NK-92 (cell line): ENCODE data around the gene ODR4.
"Not testable (repeated sequence)": the region's sequence is repeated elsewhere in the genome, so short reads cannot be mapped to it uniquely, and the experiment has no call there.

Experiments
- DNase-seq: peaks from one replicate; lab custom pipeline; 2025; ENCODE audit not compliant: unreplicated experiment; lab: John Stamatoyannopoulos, UW

Gene ODR4

DNA sequence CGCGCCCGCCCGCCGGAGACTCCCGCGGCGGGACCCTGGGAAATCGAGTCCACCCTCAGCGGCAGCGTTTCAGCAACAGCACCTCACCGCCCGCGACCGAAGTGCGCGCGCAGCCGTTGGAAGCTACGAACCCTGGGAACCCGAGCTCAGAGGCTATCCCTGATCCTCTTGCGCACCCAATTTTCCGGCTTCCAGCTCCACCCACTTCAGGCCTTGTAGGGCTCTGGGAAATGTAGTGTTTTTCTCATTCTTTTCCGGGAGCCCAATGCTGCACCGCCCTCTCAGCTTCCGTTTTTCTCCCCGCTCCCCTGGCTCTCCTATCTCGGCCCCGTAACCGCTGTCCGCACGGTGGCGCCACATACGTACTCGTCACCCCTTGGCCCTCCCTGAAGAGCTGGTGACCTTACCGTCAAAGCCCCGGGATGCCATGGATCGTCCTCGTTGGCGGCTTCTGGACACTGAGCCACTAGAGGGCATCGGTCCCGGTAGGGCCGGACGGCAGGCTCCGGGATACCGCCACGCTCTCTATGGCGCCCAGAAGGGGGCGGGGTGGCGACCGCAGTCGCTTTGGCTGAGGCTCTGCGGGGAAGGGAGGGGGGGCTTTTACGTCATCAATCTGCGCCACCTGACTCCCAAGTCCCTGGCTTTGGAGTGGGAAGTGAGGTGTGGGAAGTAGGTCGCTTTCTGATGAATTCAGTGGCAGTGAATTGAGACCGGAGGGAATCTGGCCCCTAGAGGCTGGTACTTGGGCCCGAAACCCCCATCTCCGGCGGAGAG lies at the start of gene ODR4, which contains the start of gene TPR:
TSS of gene ODR4 (plus strand) at position 687 of the 777 bp plus-strand sequence. CDS start 3,948 bp downstream, outside the sequence.
TSS of gene TPR (minus strand) at position 102 of the 777 bp plus-strand sequence. CDS start 225 bp downstream, outside the sequence.
- peak; percentile 83 for DNase-seq

DNA sequence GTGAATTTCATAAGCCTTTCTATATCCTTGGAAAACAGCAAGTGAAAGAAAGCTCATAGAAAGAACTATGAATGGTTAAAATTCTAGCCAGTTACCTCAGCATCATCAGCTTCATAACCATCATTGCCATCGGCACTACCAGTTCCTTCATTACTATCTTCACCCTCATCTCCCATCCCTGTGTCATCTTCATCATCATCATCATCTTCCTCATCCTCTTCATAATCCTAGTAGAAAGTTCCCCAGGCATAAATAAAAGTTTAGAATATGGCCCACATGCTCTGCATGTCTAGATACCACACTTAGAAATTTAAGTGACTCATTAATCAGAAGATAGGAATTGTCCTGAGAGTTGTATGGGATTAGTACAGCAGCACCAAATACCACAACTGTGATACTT lies 49.6 kb upstream of the ODR4 start:
- DNase-seq = no peak

DNA sequence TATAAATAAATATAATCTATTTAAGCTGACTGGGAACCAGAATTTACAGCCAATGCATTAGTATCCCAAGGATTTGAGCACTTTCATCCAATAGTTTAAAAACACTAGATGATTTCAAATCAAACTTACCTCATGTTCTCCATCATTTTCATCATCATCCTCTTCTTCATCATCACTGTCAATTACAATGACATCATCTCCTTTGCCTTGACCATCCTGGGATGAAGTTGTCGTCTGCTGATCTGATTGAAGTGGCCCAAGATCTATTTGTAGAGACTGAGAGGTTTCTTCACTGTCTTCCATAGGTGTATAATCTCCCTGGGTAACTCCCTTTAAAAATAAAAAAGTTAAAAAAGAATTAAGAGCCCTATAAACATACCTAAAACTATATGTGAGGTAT lies 48.3 kb upstream of the ODR4 start:
- DNase-seq = no peak

DNA sequence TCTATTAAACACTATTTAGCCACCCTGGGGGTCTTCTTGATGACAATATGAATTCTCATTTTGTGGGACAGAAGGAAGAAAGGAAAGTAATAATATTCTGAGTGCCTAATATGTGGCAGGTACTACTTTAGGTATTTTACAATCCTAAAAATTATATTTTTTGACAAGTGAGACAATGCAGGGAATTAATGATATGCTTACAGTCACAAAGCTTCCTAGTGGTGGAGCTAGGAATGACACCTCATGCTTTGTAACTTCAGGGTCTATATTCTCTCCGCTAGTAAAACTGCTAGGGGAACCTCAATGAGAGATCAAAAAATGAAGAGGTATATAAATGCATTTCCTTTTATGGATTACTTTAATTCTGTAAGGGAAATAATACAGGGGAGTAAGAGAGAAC lies 44.9 kb upstream of the ODR4 start:
- no peak for DNase-seq

DNA sequence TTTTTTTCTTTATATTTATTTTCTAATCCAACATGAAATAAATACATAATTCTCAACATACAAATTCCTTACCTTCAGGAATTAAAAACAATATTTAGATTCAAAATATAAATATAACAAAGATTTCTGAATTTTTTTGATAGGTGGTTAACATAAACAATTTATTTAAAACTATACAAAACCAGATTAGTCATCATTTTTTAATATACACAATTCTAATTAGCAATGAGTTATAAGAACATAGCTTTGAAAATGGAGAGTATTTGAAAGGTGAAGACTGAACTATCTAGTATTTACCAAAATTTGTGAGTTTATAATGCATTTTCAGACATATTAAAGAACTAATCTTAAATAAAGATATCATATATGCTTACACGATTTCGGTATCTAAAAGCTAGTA lies 38.1 kb upstream of the ODR4 start:
- no peak for DNase-seq

DNA sequence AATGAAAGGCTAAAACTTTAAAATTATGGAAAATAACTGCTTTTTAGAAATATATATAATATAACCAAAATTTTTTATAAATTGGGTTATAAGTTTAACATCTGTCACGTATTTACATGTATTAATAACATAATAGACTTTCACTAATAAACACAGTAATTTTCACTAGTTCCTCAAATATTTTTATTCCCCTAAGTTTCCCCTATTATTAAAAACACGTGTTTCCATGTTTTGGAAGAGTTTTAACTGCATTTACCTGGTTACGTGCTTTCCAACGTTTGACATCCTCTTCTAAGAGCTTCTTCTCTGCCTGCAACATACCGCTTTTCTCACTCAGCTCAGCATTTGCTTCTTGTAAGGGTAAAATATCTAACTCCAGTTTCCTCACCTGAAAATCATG lies 34.9 kb upstream of the ODR4 start:
- DNase-seq = no peak

DNA sequence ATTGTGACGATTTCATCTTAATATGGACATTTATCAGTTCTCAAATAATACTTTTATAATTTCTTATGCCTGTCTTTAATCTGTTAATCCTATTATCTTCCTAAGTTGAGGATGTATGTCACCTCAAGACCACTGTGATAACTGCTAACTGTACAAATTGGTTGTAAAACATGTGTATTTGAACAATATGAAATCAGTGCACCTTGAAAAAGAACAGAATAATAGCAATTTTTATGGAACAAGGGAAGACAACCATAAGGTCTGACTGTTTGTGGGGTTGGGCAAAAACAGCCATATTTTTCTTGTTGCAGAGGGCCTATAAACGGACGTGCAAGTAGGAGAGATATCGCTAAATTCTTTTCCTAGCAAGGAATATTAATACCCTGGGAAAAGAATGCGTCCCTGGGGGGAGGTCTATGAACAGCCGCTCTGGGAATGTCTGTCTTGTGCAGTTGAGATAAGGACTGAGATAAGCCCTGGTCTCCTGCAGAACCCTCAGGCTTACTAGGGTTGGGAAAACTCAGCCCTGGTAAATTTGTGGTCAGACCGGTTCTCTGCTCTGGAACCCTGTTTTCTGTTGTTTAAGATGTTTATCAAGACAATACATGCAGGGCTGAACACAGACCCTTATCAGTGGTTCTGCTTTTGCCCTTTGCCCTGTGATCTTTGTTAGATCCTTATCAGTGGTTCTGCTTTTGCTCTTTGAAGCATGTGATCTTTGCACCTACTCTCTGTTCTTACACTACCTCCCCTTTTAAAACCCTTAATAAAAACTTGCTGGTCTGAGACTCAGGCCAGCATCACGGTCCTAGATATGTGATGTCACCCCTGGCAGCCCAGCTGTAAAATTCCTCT lies 27.6 kb upstream of the ODR4 start:
- not testable (repeated sequence) for DNase-seq

DNA sequence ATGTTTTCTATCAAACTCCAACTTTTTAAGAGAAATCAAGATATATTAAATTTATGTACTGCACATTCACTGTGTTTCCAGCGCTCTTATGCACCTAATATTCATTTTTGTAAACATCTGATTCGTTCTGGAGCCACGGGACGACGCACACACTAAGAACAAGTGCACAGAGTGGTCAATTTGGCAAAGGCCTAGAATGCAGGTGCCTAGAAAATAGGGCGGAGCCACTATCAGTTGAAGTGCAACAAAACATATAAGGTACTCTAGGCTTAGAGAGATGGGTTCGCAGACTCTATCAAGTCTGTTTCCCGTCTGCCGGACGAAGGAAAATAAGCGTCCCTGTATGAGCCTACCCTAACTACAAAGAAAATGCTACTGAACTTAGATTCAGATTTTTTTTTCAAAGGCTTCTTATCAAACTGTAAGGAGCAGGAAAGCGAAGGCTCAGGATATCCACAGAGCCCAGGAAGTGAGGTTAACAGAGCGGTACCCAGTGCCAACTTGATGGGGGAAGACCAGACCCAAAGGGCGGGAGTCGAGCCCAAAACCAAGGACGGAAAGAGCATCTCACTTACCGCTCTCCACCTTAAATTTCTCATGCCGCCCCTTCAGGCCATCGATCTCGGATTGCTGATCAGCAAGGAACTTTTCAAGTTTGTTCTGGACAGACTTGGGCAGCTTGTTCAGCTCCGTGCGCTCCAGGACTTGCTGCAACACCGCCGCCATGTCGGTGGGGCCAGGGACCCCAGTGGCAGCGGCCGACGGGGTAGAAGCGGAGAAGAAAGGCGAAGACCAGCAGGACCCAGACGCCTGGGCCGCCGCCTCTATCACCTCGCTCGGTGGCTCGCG lies 1.1 kb upstream of the ODR4 start:
- no peak for DNase-seq

DNA sequence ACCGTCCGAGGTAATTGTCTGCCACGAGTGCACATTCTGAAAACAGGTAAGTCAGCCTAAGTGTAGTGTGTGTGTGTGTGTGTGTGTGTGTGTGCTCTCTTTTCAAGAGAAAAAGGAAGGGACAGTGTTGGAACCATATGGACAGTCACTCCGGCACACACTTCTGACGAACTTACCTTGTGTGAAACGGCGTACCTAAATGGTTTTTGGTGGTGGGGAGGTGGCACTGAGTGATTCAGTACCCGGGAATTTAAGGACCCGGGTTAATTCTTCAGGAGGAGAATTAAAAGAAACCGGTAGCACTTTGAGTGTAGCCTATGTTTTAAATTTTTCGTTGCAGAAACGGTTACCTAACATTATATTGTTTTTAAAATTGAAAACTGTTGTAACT lies 286 bp downstream of the ODR4 start:
- DNase-seq = no peak

DNA sequence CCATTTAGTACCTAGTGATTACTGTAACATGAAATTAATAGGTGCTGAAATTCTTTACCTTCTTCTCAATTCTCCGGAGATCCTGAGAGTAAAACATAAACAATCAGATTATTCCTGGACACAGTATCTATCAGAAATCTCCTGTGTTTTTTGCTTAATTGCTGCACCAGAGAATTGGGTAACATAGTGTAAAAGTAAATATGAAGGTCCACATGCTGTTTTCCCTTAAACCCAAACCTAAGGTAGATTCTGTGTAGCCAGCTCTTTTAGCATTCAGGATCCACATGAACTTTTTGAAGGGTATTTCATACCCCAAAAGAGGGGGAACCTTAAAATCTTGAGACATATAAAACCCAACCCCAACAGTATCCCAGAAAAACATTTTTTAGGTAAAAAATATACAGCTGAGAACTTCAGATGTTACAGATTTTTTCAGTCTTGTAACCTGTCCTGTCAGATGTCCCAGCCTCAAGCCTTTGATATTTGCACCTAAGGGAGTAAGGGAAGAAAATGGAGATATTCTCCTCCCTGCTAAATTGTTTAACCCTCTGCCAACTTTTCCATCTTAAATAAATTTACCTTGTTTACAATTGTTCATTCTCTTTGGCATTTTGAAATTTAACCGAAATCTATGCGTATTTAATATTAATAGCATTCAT lies 11.2 kb downstream of the ODR4 start:
- DNase-seq = no peak

DNA sequence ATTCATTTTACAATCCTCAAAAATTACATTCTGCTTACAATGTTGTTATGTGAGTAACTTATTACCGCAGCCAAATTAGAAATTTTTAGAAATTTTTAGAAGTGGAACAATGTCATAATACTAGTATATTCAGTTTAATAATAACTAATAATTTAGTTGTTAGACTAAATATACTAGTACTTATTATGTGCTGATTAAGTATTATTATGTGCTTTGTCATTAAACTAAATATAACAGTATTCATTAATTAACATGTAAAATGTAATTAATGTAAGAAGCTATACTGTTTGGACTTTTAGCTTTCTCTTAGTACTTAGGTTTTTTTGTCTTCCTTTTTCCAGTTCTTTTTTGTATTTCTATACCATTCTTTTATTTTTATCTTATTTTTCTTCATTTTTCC lies 15.3 kb downstream of the ODR4 start:
- no peak for DNase-seq

DNA sequence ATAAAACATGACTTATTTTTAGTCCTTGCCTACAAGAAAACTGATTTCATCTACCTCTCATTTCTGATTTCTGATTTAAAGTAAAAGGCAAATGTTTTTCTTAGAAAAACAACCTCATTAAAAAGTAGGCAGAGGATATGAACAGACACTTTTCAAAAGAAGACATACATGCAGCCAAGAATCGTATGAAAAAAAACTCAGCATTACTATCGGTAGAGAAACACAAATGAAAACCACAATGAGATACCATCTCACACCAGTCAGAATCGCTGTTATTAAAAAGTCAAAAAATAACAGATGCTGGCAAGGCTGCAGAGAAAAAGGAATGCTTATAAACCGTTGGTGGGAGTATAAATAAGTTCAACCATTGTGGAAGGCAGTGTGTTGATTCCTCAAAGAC lies 16.2 kb downstream of the ODR4 start:
- DNase-seq = no peak

DNA sequence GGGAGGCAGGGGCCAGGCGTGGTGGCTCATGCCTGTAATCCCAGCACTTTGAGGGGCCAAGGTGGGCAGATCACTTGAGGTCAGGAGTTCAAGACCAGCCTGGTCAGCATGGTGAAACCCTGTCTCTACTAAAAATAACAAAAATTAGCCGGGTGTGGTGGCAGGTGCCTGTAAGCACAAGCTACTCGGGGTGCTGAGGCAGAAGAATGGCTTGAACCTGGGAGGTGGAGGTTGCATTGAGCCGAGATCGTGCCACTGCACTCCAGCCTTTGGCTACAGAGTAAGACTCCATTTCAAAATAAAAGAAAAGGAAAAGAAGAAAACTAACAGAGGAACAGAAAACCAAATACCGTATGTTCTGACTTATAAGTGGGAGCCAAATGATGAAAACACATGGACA lies 17.1 kb downstream of the ODR4 start:
- DNase-seq = not testable (repeated sequence)

DNA sequence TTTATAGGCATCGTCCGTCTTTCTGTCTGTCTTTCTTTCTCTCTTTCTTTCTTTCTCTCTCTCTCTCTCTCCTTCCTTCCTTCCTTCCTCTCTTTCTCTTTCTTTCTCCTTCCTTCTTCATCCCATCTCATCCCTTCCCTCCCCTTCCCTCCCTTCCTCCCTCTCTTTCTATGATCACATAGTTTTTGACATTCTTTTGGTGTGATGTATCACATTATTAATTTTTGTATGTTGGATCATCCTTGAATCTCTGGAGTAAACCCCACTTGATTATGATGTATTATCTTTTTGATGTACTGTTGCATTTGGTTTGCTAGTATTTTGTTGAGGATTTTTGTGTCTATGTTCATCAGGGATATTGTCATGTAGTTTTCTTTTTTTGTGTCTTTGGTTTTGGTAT lies 25.8 kb downstream of the ODR4 start:
- not testable (repeated sequence) for DNase-seq

DNA sequence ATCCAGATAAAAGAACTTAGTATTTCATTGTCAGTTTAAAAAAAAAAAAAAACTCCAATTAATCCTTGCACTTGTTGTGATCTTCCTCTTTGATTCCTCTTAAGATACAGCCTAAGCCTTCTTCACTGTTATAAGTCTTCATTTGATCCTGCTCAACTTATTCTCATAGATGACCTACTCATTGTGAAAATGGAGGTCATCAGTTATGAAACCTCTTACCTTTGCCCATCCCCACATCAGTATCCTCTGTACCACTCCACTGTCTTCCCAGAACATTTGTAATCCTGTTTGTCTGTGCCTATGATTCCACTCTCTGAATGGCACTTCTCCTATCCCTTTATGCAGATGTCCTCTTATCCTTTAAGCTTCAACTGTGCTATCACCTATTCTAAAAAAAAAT lies 28.0 kb downstream of the ODR4 start:
- DNase-seq = no peak

DNA sequence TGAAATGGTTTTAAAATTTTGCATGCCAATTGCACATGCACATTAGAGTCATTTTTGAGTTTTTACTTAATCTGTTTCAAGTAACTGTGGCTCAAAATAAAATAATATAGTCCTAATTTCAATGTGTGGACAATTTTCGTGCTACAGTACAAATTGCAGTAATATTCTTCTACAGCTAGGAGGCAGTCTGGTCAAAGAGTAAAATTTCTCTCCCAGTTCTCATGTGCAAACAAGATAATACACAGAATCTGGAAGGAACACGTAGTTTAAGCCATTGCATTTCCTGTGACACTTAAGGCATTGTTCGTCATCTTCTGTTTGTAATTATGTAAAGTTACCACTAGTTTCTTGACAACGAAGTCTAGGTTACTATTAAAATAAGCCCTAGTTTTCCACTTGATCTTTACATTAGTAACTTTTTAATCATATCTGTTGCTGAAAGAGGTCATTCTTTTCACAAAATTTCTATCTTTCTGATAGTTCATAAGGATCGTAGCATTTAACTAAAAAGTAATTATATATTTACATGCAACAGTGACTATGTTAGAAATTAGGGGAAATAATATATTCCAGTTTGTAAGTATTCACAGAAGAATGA lies 28.9 kb downstream of the ODR4 start:
- no peak for DNase-seq

DNA sequence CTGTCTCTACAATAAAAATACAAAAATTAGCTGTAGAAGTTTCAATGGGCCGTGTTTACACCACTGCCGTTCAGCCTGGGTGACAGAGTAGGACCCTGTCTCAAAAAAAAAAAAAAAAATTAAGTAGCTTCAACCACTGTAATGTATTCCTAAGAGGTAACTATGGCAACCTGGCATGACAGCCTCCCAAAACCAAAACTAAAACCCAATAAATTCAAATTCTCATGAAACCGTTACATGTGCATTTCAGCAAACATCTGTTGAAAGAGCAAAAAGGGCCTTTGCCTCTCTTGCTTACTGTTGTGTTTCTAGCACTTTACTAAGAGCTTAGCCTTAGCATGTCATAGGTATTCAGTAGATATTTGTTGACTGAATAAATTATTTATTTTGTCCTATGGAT lies 33.5 kb downstream of the ODR4 start:
- DNase-seq = no peak

DNA sequence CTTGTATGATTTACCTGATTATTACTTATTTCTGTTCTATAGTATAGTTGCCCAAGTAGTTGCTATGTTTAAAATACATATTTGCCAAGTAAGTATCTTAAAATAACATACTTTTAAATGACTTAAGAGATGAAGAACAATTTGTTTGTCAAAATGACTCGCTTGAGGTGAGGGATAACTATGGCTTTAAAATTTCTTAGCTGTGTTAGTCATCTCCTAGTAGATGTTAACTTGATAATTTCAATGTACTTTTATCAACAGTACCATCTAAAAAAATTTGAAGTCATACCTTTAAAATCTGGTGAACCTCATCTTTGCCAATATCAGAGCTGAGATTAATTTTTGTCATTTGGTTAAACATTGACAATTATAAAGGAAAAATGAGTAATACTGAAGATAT lies 37.7 kb downstream of the ODR4 start:
- DNase-seq = no peak

DNA sequence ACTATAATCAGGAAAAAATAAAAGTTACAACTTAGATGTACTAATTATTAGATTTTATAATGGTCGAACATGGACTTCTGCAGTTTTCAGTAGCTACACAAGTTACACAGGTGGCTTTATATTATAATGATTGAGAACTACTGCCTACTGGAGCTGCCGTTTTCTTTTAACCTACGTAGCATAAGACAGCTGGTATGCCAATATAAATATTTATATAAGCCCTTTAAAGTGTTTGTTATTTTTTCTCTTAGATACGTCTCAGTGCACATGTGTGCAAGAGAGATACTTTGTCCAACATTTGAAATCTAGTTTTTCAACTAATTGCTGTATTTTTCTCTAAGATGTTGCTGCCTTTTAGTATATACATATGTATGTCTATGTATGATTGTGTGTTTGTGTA lies 42.9 kb downstream of the ODR4 start:
- DNase-seq = no peak

DNA sequence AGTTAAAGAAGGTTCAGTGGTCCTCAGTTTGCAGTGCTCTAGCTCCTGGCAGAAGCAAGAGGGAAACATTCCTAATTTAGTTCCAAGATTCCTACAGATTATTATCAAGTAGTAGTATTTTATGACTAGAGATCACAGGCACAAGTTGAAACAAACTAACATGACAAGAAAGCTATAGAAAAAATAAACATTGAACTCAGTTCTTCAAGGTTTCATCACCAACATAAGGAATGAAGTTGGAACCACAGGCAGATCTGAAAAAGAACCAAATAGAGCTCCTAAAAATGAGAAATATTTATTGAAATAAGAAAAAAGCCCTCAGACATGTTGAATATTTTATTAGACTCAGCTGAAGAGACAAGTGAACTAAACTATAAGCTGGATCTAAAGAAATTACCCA lies 44.7 kb downstream of the ODR4 start:
- no peak for DNase-seq
